Suprapubic skin (tissue), 4 donors: Measurements from ENCODE around the gene PKLR.

Source experiments
- EP300 ChIP-seq: sonication (generic); formaldehyde crosslinking; IDR thresholded peaks from one replicate; pipeline ENCODE4 v1.6.1; 2017; ENCODE audit warnings: antibody characterized with exemption
- POLR2AphosphoS5 ChIP-seq, 3 donors: sonication (generic); formaldehyde crosslinking; IDR thresholded peaks; one replicate each; pipeline ENCODE4 v1.6.1; 2017; ENCODE audit warnings: antibody characterized with exemption in 3 of 3
- TF ChIP-seq, protein P1 (sequence below), 2 donors: fragments of 200-600 bp in 1 of 2; fragments of 450-650 bp in 1 of 2; sonication (generic) in 1 of 2; IDR thresholded peaks; one replicate each; pipeline ENCODE4 v1.5.1; 2016 to 2019; ENCODE audit warnings: antibody characterized with exemption in 2 of 2, mild to moderate bottlenecking in 1 of 2, moderate library complexity in 1 of 2

DNA sequence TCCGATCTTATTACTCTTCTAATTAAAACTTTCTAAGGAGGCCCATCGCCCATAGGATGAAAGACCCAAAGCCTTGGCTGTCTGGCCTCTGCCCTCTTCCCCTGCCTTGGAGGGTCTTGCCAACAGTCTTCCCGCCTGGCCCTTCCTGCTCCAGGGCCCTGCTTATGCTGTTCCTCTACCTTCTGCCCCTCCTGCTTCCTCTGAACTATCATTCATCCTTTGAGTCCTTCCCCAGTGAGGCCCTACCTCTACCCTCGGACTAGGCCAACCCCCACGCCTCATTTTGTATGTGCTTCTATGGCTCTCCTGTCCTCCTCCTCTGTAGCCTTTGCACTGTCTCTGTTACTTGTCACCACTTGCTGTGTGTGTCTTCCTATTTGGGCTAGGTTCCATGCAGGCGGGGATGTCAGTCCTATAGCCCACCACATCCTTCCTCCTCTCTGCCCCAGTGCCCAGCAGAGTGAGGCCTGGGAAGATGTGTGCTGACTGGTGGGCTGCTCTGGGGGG lies 24.8 kb upstream of the PKLR start:
- no peak for TF ChIP-seq POLR2AphosphoS5 (IDR thresholded peaks at IDR 0.05)
- TF ChIP-seq, protein P1, sequence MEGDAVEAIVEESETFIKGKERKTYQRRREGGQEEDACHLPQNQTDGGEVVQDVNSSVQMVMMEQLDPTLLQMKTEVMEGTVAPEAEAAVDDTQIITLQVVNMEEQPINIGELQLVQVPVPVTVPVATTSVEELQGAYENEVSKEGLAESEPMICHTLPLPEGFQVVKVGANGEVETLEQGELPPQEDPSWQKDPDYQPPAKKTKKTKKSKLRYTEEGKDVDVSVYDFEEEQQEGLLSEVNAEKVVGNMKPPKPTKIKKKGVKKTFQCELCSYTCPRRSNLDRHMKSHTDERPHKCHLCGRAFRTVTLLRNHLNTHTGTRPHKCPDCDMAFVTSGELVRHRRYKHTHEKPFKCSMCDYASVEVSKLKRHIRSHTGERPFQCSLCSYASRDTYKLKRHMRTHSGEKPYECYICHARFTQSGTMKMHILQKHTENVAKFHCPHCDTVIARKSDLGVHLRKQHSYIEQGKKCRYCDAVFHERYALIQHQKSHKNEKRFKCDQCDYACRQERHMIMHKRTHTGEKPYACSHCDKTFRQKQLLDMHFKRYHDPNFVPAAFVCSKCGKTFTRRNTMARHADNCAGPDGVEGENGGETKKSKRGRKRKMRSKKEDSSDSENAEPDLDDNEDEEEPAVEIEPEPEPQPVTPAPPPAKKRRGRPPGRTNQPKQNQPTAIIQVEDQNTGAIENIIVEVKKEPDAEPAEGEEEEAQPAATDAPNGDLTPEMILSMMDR (IDR thresholded peaks at IDR 0.05), result no peak
- TF ChIP-seq EP300, result no peak
